ENCODE measurements around the gene EFCAB12.

GRCh38 chr3:129445471-129445870 is 17.0 kb upstream of the EFCAB12 start:
- TF ChIP-seq CTCF (IDR thresholded peaks at IDR 0.05; ENCODE audit: low read length) (no peak), EZH2 (IDR thresholded peaks at IDR 0.05; ENCODE audit: borderline replicate concordance, low read length) (no peak)
